HG03103 (cell line): ENCODE results near the gene KAT7.

Source experiments
- ATAC-seq: cut with Tn5 transposase; IDR thresholded peaks from one replicate; pipeline ENCODE4 v1.9.1; 2021; ENCODE audit warnings: low read depth; ENCODE audit not compliant: unreplicated experiment

Gene KAT7

GRCh38 chr17:49862781-49863331 is 74.4 kb downstream of the KAT7 start:
- ATAC-seq, result no peak

DNA sequence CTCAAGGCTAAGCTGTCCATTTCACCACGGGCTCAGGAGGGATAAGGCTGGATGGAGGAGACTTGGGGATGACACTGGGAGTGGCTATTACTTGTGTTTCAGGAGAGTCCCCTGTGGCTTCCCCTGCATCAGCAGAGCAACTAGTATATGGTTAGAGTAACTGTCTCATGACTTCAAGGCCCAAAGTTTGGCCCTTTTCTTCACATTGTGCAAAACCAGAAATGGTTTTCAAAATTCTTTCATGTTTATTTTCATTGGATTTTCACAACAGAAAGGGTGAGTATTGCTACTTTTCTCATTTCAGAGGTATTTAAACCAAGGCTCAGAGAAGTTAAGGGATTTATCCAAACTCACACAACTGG is 77.5 kb downstream of the KAT7 start:
- no peak for ATAC-seq

- no peak for ATAC-seq
Observed at GRCh38 chr17:49866882-49867413, 78.5 kb downstream of the KAT7 start.

DNA sequence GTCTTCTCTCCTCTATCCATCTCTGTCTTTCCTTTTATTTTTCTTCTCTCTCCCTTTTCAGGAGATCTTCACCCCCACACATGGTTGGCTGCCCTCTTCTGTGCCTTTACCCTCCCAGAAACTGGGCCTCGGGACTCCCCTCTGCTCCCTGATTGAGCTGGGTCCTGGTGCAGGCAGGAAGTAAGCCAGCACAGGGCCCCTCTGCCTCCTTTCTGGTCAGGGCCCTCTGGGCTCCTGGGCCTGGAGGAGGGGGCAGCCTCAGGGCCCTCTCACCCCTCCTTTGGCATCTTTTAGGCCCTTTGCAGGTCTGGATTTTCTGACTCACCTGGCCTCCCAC is 80.5 kb downstream of the KAT7 start:
- no peak for ATAC-seq

DNA sequence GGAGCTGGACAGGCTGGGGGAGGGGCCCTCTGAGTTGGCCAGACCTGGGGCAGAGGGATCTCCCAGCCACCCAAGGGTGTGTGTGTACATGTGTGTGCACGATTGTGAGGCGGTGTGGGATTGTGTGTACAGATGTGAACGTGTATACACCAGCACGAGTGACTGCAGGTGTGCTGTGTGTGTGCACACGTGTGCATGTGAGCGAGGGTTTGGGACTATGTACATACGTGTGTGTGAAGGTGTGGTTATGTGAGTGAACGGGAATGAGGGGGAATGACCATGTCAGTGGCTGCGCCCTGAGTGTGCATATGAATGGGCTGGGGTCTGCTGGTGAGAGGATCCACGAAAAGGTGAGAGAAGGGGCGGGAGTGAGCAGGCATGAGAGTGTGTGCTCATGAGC is 81.8 kb downstream of the KAT7 start:
- no peak for ATAC-seq

DNA sequence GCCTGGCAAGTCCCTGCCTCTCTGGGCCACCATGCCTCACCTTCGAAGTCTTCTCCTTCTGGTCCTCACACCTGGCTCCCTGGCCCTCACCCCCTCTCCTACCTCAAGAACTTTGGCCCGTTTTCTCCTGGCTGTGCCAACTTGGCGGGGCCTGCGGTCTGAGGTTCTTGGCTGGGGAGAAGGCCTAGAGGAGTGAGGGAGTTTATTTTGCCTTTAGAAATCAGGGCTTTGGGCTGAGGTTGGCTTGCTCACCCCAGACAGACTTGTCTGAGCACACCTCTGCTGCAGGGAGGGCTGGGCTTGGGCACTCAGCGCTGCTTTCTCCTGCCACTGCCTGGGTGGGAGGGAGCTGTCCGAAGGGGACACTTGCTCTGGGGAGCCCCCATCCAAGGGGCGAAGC is 82.7 kb downstream of the KAT7 start:
- ATAC-seq, result no peak

- ATAC-seq, result no peak
Observed at GRCh38 chr17:49872754-49873377, 84.4 kb downstream of the KAT7 start.

DNA sequence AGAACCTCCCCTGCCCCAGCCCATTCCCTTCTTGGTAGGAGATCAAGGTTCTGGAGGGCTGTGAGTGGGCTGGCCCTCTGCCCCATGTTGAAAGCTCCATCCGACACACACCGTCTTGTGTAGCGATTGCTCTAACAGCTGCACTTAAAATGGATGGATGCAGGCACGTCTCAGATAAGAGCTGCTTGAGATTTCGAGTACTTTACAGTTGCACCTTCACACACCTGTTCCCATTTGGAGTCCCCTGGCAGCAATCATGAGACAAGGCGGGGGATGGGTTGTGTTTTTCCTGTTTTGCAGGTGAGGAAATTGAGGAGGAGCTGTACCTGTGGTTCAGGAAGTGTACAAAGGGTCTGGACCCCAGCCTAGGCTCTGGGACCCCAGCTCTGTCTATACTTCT is 85.0 kb downstream of the KAT7 start:
- ATAC-seq, result no peak

DNA sequence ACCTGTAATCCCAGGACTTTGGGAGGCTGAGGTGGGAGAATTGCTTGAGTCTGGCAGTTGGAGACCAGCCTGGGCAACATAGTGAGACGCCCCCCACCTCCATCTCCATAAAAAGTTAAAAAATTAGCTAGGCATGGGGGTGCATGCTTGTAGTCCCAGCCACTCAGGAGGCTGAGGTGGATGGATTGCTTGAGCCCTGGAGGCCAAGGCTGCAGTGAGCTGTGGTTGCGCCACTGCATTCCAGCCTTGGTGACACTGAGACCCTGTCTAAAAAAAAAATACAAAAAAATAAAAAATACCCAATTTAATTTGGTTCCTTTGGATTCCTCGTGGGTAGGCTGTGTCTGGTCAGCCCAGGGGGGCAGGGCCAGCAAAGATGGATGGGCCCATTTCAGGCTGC is 85.4 kb downstream of the KAT7 start:
- ATAC-seq, result no peak

DNA sequence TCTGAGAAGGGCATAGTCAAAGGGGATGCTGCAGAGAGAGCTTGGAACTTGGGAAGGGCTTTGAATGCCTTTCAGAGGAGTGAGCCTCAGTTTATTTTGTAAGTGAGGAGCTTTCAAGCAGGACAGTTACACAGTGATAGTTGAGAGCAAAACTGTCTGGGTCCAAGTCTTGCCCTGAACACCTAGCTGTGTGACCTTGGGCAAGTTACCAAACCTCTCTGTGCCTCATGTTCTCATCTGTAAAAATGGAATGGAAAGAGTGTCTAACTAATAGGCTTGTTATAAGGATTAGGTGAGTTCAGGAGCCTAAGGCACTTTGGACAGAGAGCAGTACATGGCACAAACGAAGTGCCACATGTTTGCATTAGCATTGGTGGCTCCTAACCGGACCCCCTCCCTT is 86.4 kb downstream of the KAT7 start:
- no peak for ATAC-seq

DNA sequence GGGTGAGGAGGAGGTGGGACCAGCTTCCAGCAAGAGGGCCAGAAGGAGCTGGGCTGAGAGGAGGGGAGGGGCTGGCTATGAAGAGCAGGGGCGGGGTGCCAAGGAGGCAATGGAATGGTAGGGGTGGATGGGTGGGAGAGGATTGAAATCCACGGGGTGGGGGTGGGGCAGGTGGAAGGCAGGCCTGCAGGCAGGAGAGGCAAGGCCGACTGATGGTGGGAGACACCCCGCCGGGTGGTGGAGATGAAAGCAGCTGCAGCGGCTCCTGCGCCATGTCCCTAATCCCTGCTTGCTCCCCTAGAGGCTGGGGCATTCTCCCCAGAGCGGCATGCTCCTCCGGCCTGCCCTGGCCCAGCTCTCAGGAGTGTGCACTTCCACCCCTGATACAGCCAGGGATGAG is 87.2 kb downstream of the KAT7 start:
- no peak for ATAC-seq

DNA sequence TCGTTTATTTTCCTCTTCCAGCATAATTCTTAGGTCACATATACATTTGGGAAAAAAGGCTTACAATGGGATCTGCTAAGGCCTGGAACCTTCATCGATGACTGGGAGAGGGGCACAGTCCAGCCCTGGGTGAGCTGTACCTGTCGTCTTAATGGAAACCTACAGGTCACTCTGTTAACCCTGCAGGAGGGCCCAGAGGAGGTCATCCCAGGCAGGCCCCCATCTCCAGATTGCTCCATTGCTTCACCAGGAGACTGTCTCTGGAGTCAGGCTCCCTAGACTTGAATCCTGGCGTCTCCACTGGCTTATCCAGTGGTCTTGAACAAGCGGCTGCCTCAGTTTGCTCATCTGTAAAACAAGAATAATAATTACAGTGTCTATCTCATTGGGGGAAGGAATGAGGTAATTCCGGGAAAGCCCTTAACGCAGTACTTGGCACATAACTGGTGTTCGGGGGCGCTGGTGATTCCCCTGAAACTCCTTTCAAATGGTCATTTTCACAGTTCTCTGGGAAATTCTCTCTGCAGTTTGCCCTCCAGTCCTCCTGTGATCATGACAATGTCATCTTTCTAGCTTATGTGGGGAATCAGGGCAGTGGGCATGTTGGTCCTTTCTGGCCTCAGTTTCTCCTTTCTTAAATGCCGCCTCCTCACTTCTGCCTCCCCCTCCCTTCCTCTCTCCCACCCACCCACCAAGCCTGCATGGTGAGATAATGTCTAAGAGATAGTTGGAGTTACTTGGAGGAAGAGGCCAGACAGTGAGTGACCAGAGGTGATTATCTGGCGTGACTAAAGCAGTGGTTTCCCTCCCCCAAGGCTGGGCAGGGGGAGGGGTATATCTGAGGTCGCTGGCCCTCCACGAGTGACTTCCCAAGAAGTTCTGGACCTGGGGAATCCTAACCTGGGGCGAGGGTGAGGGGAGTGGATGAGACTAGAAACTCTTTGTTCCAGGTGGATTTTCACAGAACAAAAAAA is 90.7 kb downstream of the KAT7 start:
- no peak for ATAC-seq

DNA sequence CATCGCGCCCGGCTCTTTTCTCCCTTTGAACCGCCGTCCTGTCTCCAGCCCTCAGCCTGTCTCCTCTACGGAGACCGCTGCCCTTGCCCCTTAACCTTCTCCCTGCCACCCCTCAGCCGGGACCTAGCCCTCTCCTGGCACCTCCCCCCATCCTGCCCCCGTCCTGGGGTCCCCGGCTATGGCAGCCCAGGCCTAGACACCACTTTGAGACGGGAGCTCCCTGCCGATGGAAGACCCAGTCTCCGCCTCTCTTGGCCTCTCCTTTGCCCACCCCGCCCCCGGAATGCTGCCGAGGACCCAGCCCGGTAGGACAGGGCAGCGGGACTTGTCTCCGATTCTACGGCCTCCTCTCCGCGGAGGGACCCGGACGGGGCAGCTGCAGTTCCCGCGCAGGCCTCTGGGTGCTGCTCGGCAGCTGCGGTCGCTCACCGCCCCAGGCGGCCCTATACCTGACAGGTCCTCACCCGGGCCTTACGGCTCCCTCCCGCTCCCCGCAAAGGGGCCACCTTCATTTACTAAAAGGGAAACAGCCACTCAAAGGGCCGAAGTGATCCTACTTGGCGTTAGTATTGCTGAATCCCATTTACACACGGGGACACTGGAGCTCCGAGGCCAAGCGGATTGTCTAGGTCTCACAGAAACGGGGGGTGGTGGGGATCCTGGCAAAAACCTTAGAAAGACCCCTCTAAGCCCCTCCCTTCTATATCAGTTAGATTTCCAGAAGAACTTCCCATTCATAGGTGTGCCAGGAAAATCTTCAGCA is 92.0 kb downstream of the KAT7 start:
- ATAC-seq, result no peak

DNA sequence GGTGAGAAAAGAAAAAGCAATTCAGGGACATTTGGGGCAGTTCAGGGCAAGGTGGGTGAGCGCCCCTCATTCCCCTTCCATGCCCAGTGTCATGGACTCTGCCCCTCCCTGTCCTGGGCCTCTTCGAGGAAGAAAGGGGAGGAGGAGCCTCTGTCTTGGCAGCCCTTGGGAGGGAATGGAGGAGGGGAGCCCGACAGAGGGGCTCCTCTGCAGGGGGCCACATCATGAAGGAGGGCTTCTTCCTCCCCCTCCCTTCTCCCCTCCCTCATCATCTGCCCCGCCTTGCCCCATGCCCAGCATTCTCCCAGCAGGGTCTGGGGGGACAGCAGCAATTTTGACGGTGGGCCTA is 92.5 kb downstream of the KAT7 start:
- ATAC-seq, result no peak

- ATAC-seq, result no peak
Observed at GRCh38 chr17:49882434-49882833, 94.0 kb downstream of the KAT7 start.
